ENCODE measurements around the gene CYP4F2. TPM values are rescaled to one million over a fixed set of nuclear protein-coding genes. Genes with fewer than 3 reads are reported as not detected.
"Not testable (repeated sequence)": the region's sequence is repeated elsewhere in the genome, so short reads cannot be mapped to it uniquely, and the experiment has no call there.

CYP4F2 gene
- polyA plus RNA-seq, 10 donors: not detected

DNA sequence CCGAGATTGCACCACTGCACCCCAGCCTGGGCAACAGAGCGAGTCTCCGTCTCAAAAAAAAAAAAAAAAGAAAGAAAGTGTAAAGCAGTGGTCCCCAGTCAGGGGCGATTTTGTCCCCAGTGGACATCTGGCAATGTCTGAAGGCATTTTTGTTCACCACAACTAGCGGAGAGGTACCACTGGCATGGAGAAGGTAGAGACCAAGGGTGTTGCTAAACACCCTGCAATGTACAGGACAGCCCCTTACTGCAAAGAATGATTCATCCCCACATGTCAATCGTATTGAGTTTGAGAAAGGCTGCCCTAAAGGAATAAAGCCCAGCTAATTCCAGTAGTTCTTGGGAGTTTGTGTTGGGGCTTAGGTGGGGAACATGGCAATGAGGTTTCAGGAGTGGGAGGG lies 38.7 kb downstream of the CYP4F2 start:
- no peak for DNase-seq

DNA sequence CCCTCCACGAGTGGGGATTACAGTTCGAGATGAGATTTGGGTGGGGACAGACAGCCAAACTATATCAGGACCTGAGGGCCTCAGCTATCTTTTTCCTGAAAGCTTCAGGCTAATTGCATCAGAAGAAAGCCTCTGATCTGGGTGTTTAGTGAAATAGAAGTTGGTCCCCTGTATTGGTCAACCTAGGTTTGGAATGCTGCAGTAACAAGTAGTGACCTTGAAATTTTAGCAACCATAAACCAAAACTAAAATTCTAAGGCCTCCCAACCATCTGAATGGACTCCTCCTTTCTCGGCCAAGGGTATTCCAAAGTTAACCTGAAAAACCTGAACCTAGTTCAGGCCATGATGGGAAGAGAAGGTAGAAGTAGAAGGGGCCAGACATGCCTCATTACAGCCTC lies 47.5 kb downstream of the CYP4F2 start:
- DNase-seq: no peak

DNA sequence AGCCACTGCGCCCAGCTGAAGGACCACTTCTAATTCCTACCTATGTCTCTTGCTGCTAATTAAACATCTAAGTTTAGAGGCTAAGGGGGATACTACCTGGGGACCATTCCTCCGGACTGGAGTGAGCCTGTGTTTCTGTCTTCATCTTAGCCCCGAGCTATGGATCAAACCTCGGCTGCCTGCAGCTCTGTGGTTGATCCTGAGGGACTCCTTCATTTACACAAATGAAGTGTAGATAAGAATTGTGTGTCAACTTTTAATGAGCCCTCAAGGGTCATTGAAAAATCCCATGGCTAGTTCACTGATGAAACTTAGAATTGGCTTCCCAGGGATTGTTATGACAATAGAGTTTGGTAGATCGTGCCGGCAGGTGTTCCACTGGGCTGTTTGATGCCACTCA lies 51.0 kb downstream of the CYP4F2 start:
- DNase-seq: no peak

DNA sequence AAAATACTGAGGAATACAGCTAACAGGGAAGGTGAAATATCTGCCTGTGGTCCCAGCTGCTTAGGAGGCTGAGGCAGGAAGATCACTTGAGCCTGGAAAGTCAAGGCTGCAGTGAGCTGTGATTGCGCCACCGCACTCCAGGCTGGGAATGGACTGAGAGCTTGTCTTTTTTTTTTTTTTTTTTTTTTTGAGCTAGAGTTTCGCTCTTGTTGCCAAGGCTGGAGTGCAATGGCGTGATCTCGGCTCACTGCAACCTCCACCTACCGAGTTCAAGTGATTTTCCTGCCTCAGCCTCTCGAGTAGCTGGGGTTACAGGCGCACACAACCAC lies 54.0 kb downstream of the CYP4F2 start:
- DNase-seq: not testable (repeated sequence)

DNA sequence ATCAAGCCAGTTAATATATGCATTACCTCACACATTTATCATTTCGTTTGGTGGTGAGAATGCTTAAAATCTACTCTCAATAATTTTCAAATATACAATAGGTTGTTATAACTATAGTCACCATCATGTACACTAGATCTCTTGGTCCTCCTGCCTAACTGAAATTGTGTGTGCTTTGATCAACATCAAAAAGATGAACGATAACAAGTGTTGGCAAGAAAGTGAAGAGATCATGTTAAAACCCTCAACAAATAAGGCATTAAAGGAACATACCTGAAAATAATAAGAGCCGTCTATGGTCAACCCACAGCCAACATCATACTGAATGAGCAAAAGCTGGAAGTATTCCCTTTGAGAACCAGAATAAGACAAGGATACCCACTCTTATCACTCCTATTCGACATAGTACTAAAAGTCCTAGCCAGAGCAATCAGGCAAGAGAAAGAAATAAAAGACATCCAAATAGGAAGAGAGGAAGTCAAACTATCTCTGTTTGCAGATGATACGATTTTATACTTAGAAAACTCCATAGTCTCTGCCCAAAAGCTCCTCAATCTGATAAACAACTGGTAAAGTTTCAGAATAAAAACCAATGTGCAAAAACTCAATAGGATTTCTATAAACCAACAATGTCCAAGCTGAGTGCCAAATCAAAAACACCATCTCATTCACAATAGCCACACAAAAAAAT lies 54.5 kb downstream of the CYP4F2 start:
- DNase-seq: no peak

DNA sequence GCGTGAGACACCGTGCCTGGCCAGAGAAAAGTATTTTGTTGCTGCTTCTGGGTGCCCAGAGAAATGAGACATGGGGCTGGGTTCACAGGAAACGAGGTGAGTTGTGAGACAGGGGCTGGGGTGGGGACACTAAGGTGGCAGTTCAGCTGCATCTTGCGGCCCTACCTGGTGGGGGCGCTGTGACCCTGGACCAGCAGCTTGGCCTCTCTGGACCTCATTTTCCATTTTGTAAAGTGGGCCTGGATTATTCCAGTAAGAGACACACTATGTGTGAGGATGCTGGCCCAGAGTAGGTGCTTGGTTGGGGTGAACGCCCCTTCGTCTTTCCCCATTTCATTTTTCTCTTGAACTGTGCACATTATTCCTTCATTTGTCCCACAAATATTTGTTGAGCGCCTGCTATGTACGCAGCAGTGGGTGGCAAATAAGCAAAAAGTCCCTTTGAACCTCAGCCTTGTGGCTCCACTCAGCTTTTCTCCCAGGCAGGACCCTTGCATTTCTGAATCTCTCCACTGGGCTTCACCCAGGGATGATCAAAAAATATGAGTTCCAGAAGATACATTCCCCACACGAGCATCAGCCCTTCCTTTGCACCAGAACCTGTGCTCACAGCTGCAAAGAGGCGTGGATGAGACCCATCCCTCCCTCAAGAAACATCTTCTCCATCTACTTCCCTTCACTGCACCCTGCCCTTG lies 55.9 kb downstream of the CYP4F2 start:
- DNase-seq: no peak

DNA sequence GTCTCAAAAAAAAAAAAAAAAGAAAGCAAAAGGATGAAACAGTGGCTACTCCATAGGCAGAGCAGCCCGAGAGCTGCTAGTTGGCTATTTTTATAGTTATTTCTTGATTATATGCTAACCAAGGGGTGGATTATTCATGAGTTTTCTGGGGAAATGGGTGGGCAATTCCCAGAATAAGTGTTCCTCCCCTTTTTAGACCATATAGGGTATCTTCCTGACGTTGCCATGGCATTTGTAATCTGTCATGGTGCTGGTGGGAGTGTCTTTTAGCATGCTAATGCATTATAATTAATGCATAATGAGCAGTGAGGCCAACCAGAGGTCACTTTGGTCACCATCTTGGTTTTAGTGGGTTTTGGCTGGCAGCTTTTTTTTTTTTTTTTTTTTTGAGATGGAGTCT lies 57.0 kb downstream of the CYP4F2 start:
- DNase-seq: no peak

DNA sequence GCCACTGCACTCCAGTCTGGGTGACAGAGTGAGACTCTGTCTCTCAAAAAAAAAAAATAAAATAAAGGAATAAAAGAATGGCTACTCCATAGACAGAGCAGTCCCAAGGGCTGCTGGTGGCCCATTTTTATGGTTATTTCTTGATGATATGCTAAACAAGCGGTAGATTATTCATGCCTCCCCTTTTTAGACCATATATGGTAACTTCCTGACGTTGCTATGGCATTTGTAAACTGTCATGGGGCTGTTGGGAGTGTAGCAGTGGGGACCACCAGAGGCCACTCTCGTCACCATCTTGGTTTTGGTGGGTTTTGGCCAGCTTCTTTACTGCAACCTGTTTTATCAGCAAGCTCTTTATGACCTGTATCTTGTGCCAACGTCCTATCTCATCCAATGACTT lies 58.0 kb downstream of the CYP4F2 start:
- DNase-seq: not testable (repeated sequence)

DNA sequence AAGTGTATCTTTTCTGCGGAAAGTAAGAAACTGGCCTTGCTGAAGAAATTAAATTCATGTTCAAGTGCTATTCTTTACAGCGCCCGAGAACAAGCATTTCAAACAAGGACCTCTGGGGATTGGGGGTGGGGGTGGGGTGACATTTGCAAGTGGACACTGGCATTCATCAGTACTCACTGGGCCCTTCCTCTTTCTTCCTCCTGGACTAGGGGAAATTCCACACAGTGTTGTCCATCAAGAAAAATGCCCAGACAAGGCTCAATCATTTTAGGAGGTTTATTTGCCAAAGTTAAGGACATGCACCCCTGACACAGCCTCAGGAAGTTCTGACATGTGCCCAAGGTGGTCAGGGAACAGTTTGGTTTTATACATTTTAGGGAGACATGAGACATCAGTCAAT lies 59.5 kb downstream of the CYP4F2 start:
- DNase-seq: no peak

DNA sequence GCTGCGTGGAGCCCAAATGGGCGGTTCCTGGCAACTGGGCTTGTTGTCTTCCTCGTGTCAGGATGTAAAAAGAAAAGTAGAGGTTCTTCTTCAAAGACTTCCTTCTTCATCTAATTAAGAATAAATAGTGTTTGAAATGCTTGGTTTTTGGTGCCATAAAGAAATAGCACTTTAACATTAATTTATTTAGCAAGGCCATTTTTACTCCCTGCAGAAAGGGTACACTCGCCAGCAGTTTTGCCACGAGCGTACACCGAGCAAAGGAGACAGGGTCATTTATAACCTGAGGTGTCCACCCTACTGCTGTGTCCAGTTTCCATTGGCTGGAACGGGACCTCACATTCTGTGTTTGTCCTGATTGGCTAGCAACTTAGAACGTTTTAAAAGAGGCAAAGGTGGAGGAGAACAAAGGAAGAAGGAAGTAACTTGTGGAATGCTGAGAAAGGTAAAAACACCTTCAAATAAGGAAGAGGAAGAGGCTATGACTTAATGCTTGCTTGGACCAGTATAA lies 60.6 kb downstream of the CYP4F2 start:
- DNase-seq: no peak

DNA sequence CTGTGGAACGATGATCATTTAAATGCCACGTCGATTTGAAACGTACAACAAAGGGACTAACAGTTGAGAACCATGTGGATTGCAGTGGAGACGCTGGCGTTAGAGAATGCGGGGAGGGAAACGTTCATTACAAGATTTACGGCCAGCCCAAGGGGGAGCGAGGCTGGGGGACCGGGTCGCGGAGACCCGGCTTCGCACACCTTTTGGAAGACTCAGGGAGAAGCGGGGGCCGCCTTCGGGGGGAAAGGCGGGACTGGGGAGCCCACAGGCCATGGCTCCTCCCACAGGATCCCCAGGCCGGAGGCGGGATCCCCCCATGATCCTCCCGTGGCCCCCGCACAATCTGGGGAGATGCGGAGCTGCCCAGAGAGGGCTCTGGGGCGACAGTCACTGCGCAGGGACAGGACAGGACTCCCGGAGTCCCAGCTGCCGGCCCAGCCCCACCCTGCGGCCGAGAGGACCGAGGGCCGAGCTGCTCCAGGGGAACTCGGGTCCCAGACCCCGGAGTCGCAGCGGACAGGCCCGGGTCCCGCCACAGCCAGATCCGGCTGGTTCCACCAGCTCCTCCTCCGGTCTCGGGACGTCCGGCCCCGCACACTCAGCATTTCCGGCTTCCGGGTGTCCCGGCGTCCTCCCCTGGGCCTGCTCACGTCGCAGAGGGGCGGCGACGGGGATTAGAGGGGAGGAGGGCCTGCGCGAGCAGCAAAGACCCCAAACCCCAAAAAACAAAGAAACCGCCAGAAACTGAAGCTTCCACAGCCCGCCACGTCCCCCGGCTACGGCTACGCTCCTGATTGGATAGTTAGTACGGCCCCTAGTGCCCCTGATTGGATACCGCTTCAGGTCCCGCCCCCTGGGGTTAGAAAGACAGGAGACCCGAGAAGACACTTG lies 61.3 kb downstream of the CYP4F2 start:
- DNase-seq: peak; percentile 99

DNA sequence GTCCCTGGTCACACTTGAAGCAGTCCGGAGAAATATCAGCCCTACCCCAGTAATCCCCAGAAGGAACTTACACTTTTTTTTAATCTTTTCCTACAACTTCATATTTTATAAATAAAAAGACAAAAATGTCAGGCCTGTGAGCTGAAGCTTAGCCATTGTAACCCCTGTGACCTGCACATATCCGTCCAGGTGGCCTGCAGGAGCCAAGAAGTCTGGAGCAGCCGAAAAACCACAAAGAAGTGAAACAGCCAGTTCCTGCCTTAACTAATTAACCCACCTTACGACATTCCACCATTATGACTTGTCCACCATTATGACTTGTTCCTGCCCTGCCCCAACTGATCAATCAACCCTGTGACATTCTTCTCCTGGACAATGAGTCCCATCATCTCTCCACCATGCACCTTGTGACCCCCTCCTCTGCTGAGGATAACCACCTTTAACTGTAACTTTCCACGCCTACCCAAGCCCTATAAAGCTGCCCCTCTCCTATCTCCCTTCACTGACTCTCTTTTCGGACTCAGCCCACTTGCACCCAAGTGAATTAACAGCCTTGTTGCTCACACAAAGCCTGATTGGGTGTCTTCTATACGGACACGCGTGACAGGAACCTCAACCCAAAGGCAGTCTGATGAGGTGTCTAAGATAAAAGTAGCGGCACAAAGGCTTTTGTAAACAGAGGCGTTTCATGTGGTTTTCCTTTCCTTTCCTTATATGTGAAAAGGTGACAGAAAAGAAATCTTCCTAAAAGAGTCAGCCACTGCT lies 62.1 kb downstream of the CYP4F2 start:
- not testable (repeated sequence) for DNase-seq

DNA sequence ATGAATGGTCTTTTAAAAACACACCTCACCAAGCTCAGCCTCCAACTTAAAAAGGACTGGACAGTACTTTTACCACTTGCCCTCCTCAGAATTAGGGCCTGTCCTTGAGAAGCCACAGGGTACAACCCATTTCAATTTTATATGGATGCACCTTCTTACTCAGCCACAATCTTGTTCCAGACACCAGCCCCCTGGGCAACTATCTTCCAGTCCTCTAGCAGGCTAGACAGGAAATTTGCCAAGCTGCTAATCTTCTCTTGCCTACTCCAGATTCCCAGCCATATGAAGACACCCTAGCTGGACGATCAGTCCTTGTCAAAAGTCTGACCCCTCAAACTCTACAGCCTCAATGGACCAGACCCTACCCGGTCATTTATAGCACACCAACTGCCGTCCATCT lies 63.6 kb downstream of the CYP4F2 start:
- DNase-seq: not testable (repeated sequence)

DNA sequence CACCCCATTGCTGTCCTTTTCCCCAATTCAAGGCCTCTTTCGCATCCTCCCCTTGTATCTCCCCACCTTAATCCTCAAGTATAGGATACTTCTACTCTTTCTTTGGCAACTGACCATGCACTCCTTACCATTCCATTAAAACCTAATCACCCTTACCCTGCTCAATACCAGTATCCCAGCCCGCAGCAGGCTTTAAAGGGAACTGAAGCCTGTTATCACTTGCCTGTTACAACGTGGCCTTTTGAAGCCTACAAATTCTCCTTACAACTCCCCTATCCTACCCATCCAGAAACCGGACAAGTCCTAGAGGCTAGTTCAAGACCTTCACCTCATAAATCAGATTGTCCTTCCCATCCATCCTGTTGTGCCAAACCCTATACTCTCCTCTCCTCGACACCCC lies 66.2 kb downstream of the CYP4F2 start:
- DNase-seq: no peak

DNA sequence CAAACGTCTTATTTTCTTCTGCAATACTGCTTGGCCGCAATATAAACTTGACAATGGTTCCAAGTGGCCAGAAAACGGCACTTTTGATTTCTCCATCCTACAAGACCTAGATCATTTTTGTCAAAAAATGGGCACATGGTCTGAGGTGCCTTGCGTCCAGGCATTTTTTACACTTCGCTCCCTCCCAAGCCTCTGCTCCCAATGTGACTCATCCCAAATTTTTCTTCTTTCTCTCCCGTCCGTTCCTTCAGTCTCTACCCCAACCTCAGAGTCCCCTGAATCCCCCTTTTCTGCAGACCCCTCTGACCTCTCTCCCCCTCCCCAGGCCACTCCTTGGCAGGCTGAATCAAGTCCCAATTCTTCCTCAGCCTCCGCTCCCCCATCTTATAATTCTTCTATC lies 68.1 kb downstream of the CYP4F2 start:
- DNase-seq: no peak

DNA sequence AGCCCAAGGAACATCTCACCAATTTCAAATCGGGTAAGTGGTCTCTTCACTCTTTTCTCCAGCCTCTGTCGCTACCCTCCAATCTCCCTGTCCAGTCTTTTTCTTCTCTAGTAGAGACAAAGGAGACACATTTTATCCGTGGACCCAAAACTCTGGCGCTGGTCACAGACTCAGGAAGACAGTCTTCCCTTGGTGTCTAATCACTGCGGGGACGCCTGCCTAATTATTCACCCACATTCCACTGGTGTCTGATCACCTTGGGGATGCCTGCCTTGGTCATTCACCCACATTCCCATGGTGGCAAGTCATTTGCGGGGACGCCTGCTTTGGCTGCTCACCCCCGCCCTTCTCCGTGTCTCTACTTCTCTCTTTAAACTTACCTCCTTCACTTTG lies 68.6 kb downstream of the CYP4F2 start:
- DNase-seq: no peak

DNA sequence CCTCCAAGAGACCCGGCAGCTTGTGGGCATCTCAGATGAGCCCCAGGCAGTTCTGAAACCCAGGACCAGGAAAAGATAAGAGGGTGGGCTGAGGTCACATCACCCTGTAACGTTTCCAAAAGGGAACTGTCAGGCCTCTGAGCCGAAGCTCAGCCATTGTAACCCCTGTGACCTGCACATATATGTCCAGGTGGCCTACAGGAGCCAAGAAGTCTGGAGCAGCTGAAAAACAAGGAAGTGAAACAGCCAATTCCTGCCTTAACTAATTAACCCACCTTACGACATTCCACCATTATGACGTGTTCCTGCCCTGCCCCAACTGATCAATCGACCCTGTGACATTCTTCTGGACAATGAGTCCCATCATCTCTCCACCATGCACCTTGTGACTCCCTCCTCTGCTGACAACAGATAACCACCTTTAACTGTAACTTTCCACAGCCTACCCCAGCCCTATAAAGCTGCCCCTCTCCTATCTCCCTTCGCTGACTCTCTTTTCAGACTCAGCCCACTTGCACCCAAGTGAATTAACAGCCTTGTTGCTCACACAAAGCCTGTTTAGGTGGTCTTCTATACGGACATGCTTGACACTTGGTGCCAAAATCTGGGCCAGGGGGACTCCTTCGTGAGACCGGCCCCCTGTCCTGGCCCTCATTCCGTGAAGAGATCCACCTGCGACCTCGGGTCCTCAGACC lies 69.1 kb downstream of the CYP4F2 start:
- DNase-seq: not testable (repeated sequence)

DNA sequence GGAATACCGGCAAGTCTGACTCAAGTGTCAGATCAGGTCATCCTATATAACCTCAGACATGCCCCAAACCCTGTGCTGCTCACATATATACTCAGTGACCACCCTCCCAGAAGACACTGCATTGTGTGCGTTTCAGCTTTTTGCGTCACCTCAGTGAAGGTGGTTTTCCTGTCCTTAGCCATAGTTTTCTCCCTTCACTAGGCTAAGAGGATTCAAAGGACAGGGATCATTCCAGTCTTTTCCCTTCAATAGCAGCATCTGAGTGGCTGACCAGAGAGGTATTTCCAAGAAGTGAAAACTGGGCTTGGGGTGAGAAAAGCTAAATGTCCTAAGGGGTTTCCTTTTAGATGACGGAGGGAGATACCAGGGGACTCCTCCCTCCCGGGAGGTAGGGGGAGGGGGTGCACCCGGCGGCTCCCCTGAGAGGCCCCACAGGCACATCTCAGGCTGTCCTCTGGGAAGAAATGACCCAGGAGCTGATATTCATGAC lies 69.7 kb downstream of the CYP4F2 start:
- no peak for DNase-seq

All from muscle of back (tissue), 11 donors.